ENCODE results near the gene XKR8. TPM values are rescaled to one million over a fixed set of nuclear protein-coding genes. Genes with fewer than 3 reads are reported as not detected.

Gene XKR8
- total and polyA plus RNA-seq, 9 of the 15 experiments (the other 6 are each of a cell fraction or from before 2014, with no cell fraction given) = 0.45 to 2.8 (median 1.7) TPM

DNA sequence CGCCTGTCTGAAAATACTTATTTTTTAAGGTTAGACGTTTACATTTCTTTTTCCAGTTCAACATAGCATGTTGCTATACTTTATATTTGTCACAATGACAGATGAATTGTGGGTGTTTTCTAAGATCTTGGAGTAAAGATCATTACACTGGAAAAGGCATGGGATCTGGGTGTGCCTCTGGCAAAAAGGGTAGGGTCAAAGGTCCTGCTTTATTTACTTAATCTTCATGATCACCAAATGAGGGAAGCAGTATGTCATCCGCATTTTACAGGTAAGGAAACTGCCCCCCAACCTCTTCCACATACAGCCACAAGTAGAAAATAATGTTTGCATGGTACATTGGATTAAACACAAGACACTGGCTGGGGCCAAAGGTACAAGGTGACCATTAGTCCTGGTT, 37.5 kb upstream of the XKR8 start:
- no peak for TF ChIP-seq STAT5A (IDR thresholded peaks at IDR 0.05; ENCODE audit: borderline replicate concordance, low read length)
- no peak for TF ChIP-seq NELFE (IDR thresholded peaks at IDR 0.05; ENCODE audit: insufficient read depth, insufficient read length)
- no peak for TF ChIP-seq ELF4 (CRISPR knock-in tag; IDR thresholded peaks at IDR 0.05)
- no peak for TF ChIP-seq RBM22 (IDR thresholded peaks at IDR 0.05; ENCODE audit: low read depth, low read length, poor library complexity, severe bottlenecking)
- no peak for TF ChIP-seq TAL1 (IDR thresholded peaks at IDR 0.05)
- TF ChIP-seq ARID1B (IDR thresholded peaks at IDR 0.05) = no peak
- no peak for TF ChIP-seq HLTF (IDR thresholded peaks at IDR 0.05)
- no peak for TF ChIP-seq ILK (tag; IDR thresholded peaks at IDR 0.05; ENCODE audit: borderline replicate concordance, low read depth)
- no peak for TF ChIP-seq EHMT2 (IDR thresholded peaks at IDR 0.05)
- TF ChIP-seq NR3C1 (CRISPR knock-in tag; IDR thresholded peaks at IDR 0.05) = no peak
- TF ChIP-seq ZNF134 (CRISPR knock-in tag; conservative IDR thresholded peaks at IDR 0.05) = no peak
- no peak for TF ChIP-seq ZNF76 (CRISPR knock-in tag; IDR thresholded peaks at IDR 0.05; ENCODE audit: borderline replicate concordance)
- TF ChIP-seq PCBP1 (IDR thresholded peaks at IDR 0.05; ENCODE audit: low read depth, low read length, poor library complexity, severe bottlenecking) = no peak
- Histone ChIP-seq H3K9me1 (ENCODE audit: control insufficient read depth, insufficient read depth, low read length) (no peaks in the 10 kb centered on the region), H3K79me2 (ENCODE audit: control insufficient read depth, insufficient read depth, low read length) (no peaks in the 10 kb centered on the region), H3K27me3 (ENCODE audit: control insufficient read depth in 2 of 2, insufficient read depth in 2 of 2, low read length in 2 of 2) (no peaks in the 10 kb centered on the region), H3K4me2 (ENCODE audit: insufficient read depth, low read length) (no peak overlapping the region), H3K4me1 (replicated peaks in 1 of 2; ENCODE audit: control insufficient read depth in 2 of 2, insufficient read depth in 2 of 2, low read length in 2 of 2) (no peaks in the 10 kb centered on the region), H3K9ac (ENCODE audit: insufficient read depth in 1 of 2, low read depth in 2 of 2, low read length in 2 of 2) (no peak overlapping the region), H3K4me3 (no peak overlapping the region), H3K27ac (ENCODE audit: extremely low read depth, low read depth, low read length) (no peak overlapping the region), H3K36me3 (ENCODE audit: control insufficient read depth, insufficient read depth, low read length) (no peaks in the 10 kb centered on the region), H2AFZ (ENCODE audit: low read depth, low read length) (peak overlapping the region; percentile 29; the same call in 1 of the 2 replicates), H3K9me3 (replicated peaks; ENCODE audit: control insufficient read depth, insufficient read depth, low read depth, low read length) (no peaks in the 10 kb centered on the region), H4K20me1 (replicated peaks; ENCODE audit: control insufficient read depth, insufficient read depth, low read length) (no peaks in the 10 kb centered on the region)
- intact Hi-C loops (cut with micrococcal nuclease) (no loop called here), in situ Hi-C loops (cut with MboI) (no loop called here)
- ChIA-PET CTCF (ENCODE audit: low intra/inter-chr PET ratio) (no interaction called here), POLR2A (no interaction called here)
- ATAC-seq = no peak
- BruUV-seq (replicated peaks) = no TSS peak
- DNase-seq (ENCODE audit: extremely low read depth in 1 of 4, low spot score in 3 of 4) = no peak
- peak; percentile 6 for FAIRE-seq
- 58% methylated on average over 3 of the region's 3 CpGs for WGBS (ENCODE audit: insufficient coverage, low coverage, missing lambda C conversion rate)
